Gastroesophageal sphincter (tissue), 4 donors: Measurements from ENCODE around the gene HEATR3. TPM values are rescaled to one million over a fixed set of nuclear protein-coding genes. Genes with fewer than 3 reads are reported as not detected.

Experiments used
- ATAC-seq: fragments of 150-250 bp; one replicate; pipeline ENCODE4 v1.9.1; 2016; ENCODE audit warnings: mild to moderate bottlenecking, moderate library complexity
- H3K27ac ChIP-seq, 4 donors: fragments of 200-600 bp; sonication (generic) in 3 of 4; 1 replicate in 3 of 4; 2 replicates in 1 of 4; pipeline ENCODE4 v1.5.1; 2016 to 2019
- H3K27me3 ChIP-seq: fragments of 200-600 bp; sonication (generic); one replicate; pipeline ENCODE4 v1.5.1; 2019
- H3K36me3 ChIP-seq, 2 donors: fragments of 200-600 bp; sonication (generic); one replicate each; pipeline ENCODE4 v1.5.1; 2019; ENCODE audit warnings: control low read depth in 1 of 2
- H3K4me1 ChIP-seq, 3 donors: fragments of 200-600 bp; sonication (generic); 1 replicate in 2 of 3; 2 replicates in 1 of 3; pipeline ENCODE4 v1.5.1; 2016 to 2019; ENCODE audit warnings: control low read depth in 2 of 3
- H3K4me3 ChIP-seq, 2 donors: fragments of 200-600 bp; sonication (generic); one replicate each; pipeline ENCODE4 v1.5.1; 2019; ENCODE audit warnings: mild to moderate bottlenecking in 1 of 2, moderate library complexity in 1 of 2
- H3K9me3 ChIP-seq, 3 donors: fragments of 200-600 bp; sonication (generic); one replicate each; pipeline ENCODE4 v1.5.1; 2017 to 2019; ENCODE audit warnings: control low read depth in 2 of 3
- CTCF ChIP-seq, 4 experiments: fragments of 200-600 bp in 2 of 4; fragments of 450-650 bp in 2 of 4; sonication (generic) in 1 of 4; IDR thresholded peaks; one replicate each; pipeline ENCODE4 v1.5.1; 2017 to 2019; ENCODE audit warnings: antibody characterized with exemption in 4 of 4, mild to moderate bottlenecking in 2 of 4, moderate library complexity in 2 of 4
- EP300 ChIP-seq: sonication (generic); formaldehyde crosslinking; IDR thresholded peaks from one replicate; pipeline ENCODE4 v1.6.1; 2017; ENCODE audit warnings: antibody characterized with exemption, mild to moderate bottlenecking
- POLR2A ChIP-seq, 2 donors: fragments of 450-650 bp; IDR thresholded peaks; one replicate each; pipeline ENCODE4 v1.6.1; 2017; ENCODE audit warnings: antibody characterized with exemption in 2 of 2, mild to moderate bottlenecking in 2 of 2, moderate library complexity in 1 of 2
- POLR2AphosphoS5 ChIP-seq: sonication (generic); formaldehyde crosslinking; IDR thresholded peaks from one replicate; pipeline ENCODE4 v1.6.1; 2017; ENCODE audit warnings: antibody characterized with exemption
- WGBS, 2 donors: methylation state at CpG; one replicate each; pipeline ENCODE4 v1.1.5; 2018; ENCODE audit warnings: low coverage in 1 of 2; 5-methylcytosine and 5-hydroxymethylcytosine counted together
- total RNA-seq, 4 donors: library from RNA; depleted of rRNA; stranded (reverse); fragments of >200 nt; gene quantifications; one replicate each; pipeline ENCODE4 v1.1.0, GENCODE V29; 2016

HEATR3 gene
- total RNA-seq, 4 donors from 2014 or later, result 11.2 to 27.4 (median 13.5) TPM

- H3K27ac ChIP-seq, result no peak overlapping the region
- 87 to 92% methylated on average over 2 to 5 of the region's 5 CpGs for whole genome bisulfite sequencing, 2 donors
- H3K4me3 ChIP-seq, result no peak overlapping the region
- H3K4me1 ChIP-seq, result no peaks in the 10 kb centered on the region
- H3K36me3 ChIP-seq, result peaks cover 0 to 81% of the 10 kb centered on the region in 2 donors
- TF ChIP-seq POLR2A (IDR thresholded peaks at IDR 0.05), result no peak
- no peak for TF ChIP-seq CTCF (IDR thresholded peaks at IDR 0.05)
- TF ChIP-seq POLR2AphosphoS5, result no peak
- no peak for TF ChIP-seq EP300
- ATAC-seq, result no peak
- no peaks in the 10 kb centered on the region for H3K27me3 ChIP-seq
- H3K9me3 ChIP-seq, result no peaks in the 10 kb centered on the region
Measured at GRCh38 chr16:50103764-50104163, 38.0 kb downstream of the HEATR3 start.

GRCh38 chr16:50114357-50115129 lies 48.8 kb downstream of the HEATR3 start:
- whole genome bisulfite sequencing, 2 donors, result 79% methylated on average over 2 to 6 of the region's 8 CpGs
- H3K27me3 ChIP-seq, result no peaks in the 10 kb centered on the region
- no peak for ATAC-seq

GRCh38 chr16:50120711-50121110 lies 54.9 kb downstream of the HEATR3 start:
- no peaks in the 10 kb centered on the region for H3K4me1 ChIP-seq
- H3K27me3 ChIP-seq, result no peaks in the 10 kb centered on the region
- no peak for ATAC-seq
- H3K36me3 ChIP-seq, result no peaks in the 10 kb centered on the region
- H3K27ac ChIP-seq, result no peak overlapping the region
- no peak for TF ChIP-seq POLR2AphosphoS5
- no peak for TF ChIP-seq EP300
- no peak for TF ChIP-seq POLR2A (IDR thresholded peaks at IDR 0.05)
- no peak for TF ChIP-seq CTCF (IDR thresholded peaks at IDR 0.05)
- H3K4me3 ChIP-seq, result no peak overlapping the region
- no peaks in the 10 kb centered on the region for H3K9me3 ChIP-seq

More at GRCh38 chr16:50114357-50115129, 48.8 kb downstream of the HEATR3 start:
- Histone ChIP-seq H3K36me3 (no peaks in the 10 kb centered on the region), H3K4me1 (no peaks in the 10 kb centered on the region), H3K9me3 (no peaks in the 10 kb centered on the region), H3K4me3 (no peak overlapping the region), H3K27ac (no peak overlapping the region)
- TF ChIP-seq POLR2AphosphoS5 (no peak), CTCF (IDR thresholded peaks at IDR 0.05) (no peak), POLR2A (IDR thresholded peaks at IDR 0.05) (no peak), EP300 (no peak)

- H3K27ac ChIP-seq, result no peak overlapping the region
- 48 to 77% methylated on average over 2 to 4 of the region's 4 CpGs for WGBS, 2 donors
- H3K9me3 ChIP-seq, result no peaks in the 10 kb centered on the region
- TF ChIP-seq CTCF (IDR thresholded peaks at IDR 0.05) (no peak), POLR2A (IDR thresholded peaks at IDR 0.05) (no peak), POLR2AphosphoS5 (no peak), EP300 (no peak)
- no peaks in the 10 kb centered on the region for H3K36me3 ChIP-seq
- no peaks in the 10 kb centered on the region for H3K27me3 ChIP-seq
- H3K4me3 ChIP-seq, result no peak overlapping the region
- no peaks in the 10 kb centered on the region for H3K4me1 ChIP-seq
- no peak for ATAC-seq
Measured at GRCh38 chr16:50121278-50121677, 55.5 kb downstream of the HEATR3 start.

GRCh38 chr16:50121721-50122445 lies 56.1 kb downstream of the HEATR3 start:
- Histone ChIP-seq H3K4me1 (no peaks in the 10 kb centered on the region), H3K9me3 (no peaks in the 10 kb centered on the region), H3K27ac (no peak overlapping the region), H3K4me3 (no peak overlapping the region), H3K27me3 (no peaks in the 10 kb centered on the region), H3K36me3 (no peaks in the 10 kb centered on the region)
- no peak for TF ChIP-seq POLR2A (IDR thresholded peaks at IDR 0.05)
- WGBS, 2 donors, result 56 to 73% methylated on average over 7 to 14 of the region's 14 CpGs
- no peak for ATAC-seq
